ENCODE data around the gene AK5.

Gene AK5

DNA sequence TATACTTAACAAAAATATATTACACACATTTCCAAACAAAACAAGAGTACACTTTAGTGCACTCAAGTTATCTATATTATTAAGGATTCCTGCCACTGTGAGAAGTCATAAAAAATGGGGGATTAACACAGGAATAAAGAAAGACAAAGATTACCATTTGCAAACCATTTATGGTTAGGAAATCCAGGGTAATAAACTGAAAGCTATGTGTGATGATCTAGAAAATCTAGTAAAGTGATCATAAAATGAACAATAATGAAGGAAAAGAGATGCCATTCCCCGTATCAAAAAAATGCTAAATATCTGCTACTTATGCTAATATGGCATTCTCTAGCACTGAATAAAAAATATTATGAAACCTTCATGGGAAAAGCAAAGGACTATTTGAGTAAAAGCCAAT lies 101.4 kb downstream of the AK5 start:
- TF ChIP-seq, protein P1, sequence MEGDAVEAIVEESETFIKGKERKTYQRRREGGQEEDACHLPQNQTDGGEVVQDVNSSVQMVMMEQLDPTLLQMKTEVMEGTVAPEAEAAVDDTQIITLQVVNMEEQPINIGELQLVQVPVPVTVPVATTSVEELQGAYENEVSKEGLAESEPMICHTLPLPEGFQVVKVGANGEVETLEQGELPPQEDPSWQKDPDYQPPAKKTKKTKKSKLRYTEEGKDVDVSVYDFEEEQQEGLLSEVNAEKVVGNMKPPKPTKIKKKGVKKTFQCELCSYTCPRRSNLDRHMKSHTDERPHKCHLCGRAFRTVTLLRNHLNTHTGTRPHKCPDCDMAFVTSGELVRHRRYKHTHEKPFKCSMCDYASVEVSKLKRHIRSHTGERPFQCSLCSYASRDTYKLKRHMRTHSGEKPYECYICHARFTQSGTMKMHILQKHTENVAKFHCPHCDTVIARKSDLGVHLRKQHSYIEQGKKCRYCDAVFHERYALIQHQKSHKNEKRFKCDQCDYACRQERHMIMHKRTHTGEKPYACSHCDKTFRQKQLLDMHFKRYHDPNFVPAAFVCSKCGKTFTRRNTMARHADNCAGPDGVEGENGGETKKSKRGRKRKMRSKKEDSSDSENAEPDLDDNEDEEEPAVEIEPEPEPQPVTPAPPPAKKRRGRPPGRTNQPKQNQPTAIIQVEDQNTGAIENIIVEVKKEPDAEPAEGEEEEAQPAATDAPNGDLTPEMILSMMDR (IDR thresholded peaks at IDR 0.05) = no peak
- Mint-ChIP-seq H3K36me3 (ENCODE audit: low read depth) (no peaks in the 10 kb centered on the region), H3K4me1 (peaks cover 15% of the 10 kb centered on the region), H3K9me3 (no peaks in the 10 kb centered on the region), H3K27me3 (ENCODE audit: low read depth, poor library complexity) (peaks cover 4% of the 10 kb centered on the region), H3K27ac (no peak overlapping the region), H3K4me3 (no peak overlapping the region)
- DNase-seq = no peak

DNA sequence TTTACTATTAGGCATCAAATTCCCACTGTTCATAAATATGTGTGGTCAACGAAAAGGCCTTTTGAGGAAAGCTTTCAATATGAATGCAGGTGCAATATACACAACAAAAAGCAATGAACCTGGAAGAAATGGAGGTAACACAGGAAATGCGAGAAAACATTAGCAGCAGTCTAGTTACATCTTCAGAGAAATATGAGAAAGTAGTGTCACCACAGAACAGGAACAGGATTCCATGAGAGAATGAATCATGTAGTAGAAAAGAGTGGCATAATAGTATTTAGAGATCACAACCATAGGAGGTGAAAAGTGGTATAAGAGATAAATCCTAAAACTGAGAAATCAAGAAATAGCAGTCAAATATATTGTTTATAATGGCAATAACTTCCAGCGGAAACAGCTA lies 103.7 kb downstream of the AK5 start:
- Mint-ChIP-seq H3K27ac (no peak overlapping the region), H3K9me3 (no peaks in the 10 kb centered on the region), H3K36me3 (ENCODE audit: low read depth) (no peaks in the 10 kb centered on the region), H3K4me1 (no peaks in the 10 kb centered on the region), H3K4me3 (no peak overlapping the region), H3K27me3 (ENCODE audit: low read depth, poor library complexity) (peaks cover 4% of the 10 kb centered on the region)
- TF ChIP-seq, protein P1 (IDR thresholded peaks at IDR 0.05) = no peak
- no peak for DNase-seq

DNA sequence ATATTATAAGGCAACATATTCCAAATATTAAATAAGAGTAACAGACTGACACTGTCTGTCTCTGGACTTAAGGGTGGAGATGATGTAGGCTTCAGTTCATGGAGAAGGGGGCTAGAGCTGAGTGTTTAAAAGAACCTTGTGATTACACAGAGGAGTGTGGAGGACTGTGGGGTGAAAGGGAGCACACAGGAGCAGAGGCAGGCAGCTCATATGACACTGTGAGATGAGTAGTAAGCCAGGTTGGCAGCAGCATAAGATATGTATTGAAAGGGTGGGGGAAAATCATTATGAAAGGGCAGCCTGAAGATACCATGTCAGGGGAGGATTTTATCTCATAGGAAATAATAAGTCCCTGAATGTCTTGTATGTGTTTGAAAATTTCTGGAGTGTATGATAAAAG lies 104.5 kb downstream of the AK5 start:
- no peaks in the 10 kb centered on the region for H3K9me3 Mint-ChIP-seq

DNA sequence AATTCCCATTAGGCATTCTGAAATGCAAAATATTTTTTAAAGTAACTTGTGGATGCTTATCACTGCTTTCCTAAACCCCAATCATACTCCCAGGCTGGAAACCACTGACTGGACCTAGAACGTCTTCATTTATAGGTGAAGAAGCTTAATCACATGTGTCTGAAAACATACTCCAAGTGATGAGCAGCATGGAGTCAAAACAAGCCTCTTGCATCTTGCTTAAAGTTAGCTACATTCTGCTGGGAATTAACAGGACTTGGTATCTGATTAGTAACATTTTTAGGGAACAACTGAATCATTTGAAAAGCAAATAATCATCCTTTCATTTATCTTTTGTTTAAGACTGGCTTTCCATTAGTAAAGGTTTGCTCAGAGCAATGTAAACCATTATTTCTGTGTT lies 105.7 kb downstream of the AK5 start:
- no peak overlapping the region for H3K4me3 Mint-ChIP-seq
- no peak overlapping the region for H3K27ac Mint-ChIP-seq
- no peaks in the 10 kb centered on the region for H3K9me3 Mint-ChIP-seq
- TF ChIP-seq, protein P1 (IDR thresholded peaks at IDR 0.05) = no peak
- DNase-seq = no peak
- no peaks in the 10 kb centered on the region for H3K4me1 Mint-ChIP-seq
- peaks cover 4% of the 10 kb centered on the region for H3K27me3 Mint-ChIP-seq (ENCODE audit: low read depth, poor library complexity)
- no peaks in the 10 kb centered on the region for H3K36me3 Mint-ChIP-seq (ENCODE audit: low read depth)

More for the DNA sequence above, 104.5 kb downstream of the AK5 start:
- DNase-seq = no peak
- TF ChIP-seq, protein P1 (IDR thresholded peaks at IDR 0.05) = no peak
- Mint-ChIP-seq H3K27me3 (ENCODE audit: low read depth, poor library complexity) (peaks cover 4% of the 10 kb centered on the region), H3K27ac (no peak overlapping the region), H3K36me3 (ENCODE audit: low read depth) (no peaks in the 10 kb centered on the region), H3K4me1 (no peaks in the 10 kb centered on the region), H3K4me3 (no peak overlapping the region)

DNA sequence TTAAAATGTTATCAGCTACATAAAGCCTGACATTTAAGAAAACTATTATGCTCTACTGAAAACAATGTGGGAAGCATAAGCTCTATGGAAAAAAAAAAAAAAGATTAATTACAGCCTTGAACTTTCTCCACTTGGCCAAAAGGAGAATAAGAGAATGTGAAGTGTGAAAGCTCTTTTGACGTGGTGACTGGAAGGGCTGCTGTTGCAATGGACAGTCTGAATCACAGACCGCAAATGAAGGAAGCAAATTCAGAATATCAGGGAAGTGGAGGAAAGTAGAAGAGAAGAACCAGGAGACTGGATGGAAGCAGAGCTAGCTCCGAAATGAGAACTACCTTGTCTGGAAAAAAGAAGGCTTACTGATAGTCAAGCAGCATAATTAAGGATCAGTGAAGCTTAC lies 106.8 kb downstream of the AK5 start:
- H3K27ac Mint-ChIP-seq = no peak overlapping the region

DNA sequence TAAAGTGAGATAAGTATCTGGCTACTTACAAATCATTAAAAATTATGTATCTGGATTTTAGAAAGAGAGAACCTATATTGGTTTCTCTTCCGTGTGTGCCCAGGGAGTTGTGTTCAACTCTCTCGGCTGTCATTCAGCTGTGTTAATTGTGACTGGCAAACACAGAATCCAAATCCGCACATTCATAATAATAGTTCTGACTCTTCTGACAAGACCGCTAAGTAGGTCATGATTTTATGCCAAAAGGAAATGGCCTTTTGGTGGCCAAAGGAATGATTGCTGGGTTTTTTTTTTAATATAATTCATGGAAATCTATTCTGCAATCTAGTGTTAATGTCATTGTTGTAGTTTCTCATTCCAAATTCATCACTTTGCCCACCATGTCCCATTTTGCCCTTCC lies 110.7 kb downstream of the AK5 start:
- H3K27ac Mint-ChIP-seq = no peak overlapping the region
- no peaks in the 10 kb centered on the region for H3K36me3 Mint-ChIP-seq (ENCODE audit: low read depth)
- H3K4me1 Mint-ChIP-seq = no peaks in the 10 kb centered on the region
- no peaks in the 10 kb centered on the region for H3K9me3 Mint-ChIP-seq
- DNase-seq = no peak
- TF ChIP-seq, protein P1 (IDR thresholded peaks at IDR 0.05) = no peak
- no peak overlapping the region for H3K4me3 Mint-ChIP-seq
- H3K27me3 Mint-ChIP-seq (ENCODE audit: low read depth, poor library complexity) = no peaks in the 10 kb centered on the region

More for the DNA sequence above, 106.8 kb downstream of the AK5 start:
- no peaks in the 10 kb centered on the region for H3K36me3 Mint-ChIP-seq (ENCODE audit: low read depth)
- no peak for DNase-seq
- TF ChIP-seq, protein P1 (IDR thresholded peaks at IDR 0.05) = no peak
- peaks cover 4% of the 10 kb centered on the region for H3K27me3 Mint-ChIP-seq (ENCODE audit: low read depth, poor library complexity)
- H3K9me3 Mint-ChIP-seq = no peaks in the 10 kb centered on the region
- no peaks in the 10 kb centered on the region for H3K4me1 Mint-ChIP-seq
- no peak overlapping the region for H3K4me3 Mint-ChIP-seq
